Gastroesophageal sphincter (tissue), 4 donors: Measurements from ENCODE around the gene COL6A3. TPM values are rescaled to one million over a fixed set of nuclear protein-coding genes. Genes with fewer than 3 reads are reported as not detected.

ENCODE experiments used
- ATAC-seq: fragments of 150-250 bp; one replicate; pipeline ENCODE4 v1.9.1; 2016; ENCODE audit warnings: mild to moderate bottlenecking, moderate library complexity
- H3K27ac ChIP-seq, 4 donors: fragments of 200-600 bp; sonication (generic) in 3 of 4; 1 replicate in 3 of 4; 2 replicates in 1 of 4; pipeline ENCODE4 v1.5.1; 2016 to 2019
- H3K27me3 ChIP-seq: fragments of 200-600 bp; sonication (generic); one replicate; pipeline ENCODE4 v1.5.1; 2019
- H3K36me3 ChIP-seq, 2 donors: fragments of 200-600 bp; sonication (generic); one replicate each; pipeline ENCODE4 v1.5.1; 2019; ENCODE audit warnings: control low read depth in 1 of 2
- H3K4me1 ChIP-seq, 3 donors: fragments of 200-600 bp; sonication (generic); 1 replicate in 2 of 3; 2 replicates in 1 of 3; pipeline ENCODE4 v1.5.1; 2016 to 2019; ENCODE audit warnings: control low read depth in 2 of 3
- H3K4me3 ChIP-seq, 2 donors: fragments of 200-600 bp; sonication (generic); one replicate each; pipeline ENCODE4 v1.5.1; 2019; ENCODE audit warnings: mild to moderate bottlenecking in 1 of 2, moderate library complexity in 1 of 2
- H3K9me3 ChIP-seq, 3 donors: fragments of 200-600 bp; sonication (generic); one replicate each; pipeline ENCODE4 v1.5.1; 2017 to 2019; ENCODE audit warnings: control low read depth in 2 of 3
- EP300 ChIP-seq: sonication (generic); formaldehyde crosslinking; IDR thresholded peaks from one replicate; pipeline ENCODE4 v1.6.1; 2017; ENCODE audit warnings: antibody characterized with exemption, mild to moderate bottlenecking
- POLR2A ChIP-seq, 2 donors: fragments of 450-650 bp; IDR thresholded peaks; one replicate each; pipeline ENCODE4 v1.6.1; 2017; ENCODE audit warnings: antibody characterized with exemption in 2 of 2, mild to moderate bottlenecking in 2 of 2, moderate library complexity in 1 of 2
- POLR2AphosphoS5 ChIP-seq: sonication (generic); formaldehyde crosslinking; IDR thresholded peaks from one replicate; pipeline ENCODE4 v1.6.1; 2017; ENCODE audit warnings: antibody characterized with exemption
- WGBS, 2 donors: methylation state at CpG; one replicate each; pipeline ENCODE4 v1.1.5; 2018; ENCODE audit warnings: low coverage in 1 of 2; 5-methylcytosine and 5-hydroxymethylcytosine counted together
- total RNA-seq, 4 donors: library from RNA; depleted of rRNA; stranded (reverse); fragments of >200 nt; gene quantifications; one replicate each; pipeline ENCODE4 v1.1.0, GENCODE V29; 2016
- TF ChIP-seq, protein P1 (sequence below), 4 experiments: fragments of 200-600 bp in 2 of 4; fragments of 450-650 bp in 2 of 4; sonication (generic) in 1 of 4; IDR thresholded peaks; one replicate each; pipeline ENCODE4 v1.5.1; 2017 to 2019; ENCODE audit warnings: antibody characterized with exemption in 4 of 4, mild to moderate bottlenecking in 2 of 4, moderate library complexity in 2 of 4

The COL6A3 gene
- total RNA-seq, 4 donors from 2014 or later: 110 to 421 (median 310) TPM

GRCh38 chr2:237322564-237322963, 91.4 kb downstream of the COL6A3 start:
- Histone ChIP-seq H3K27ac (peak overlapping the region; percentile 81 to 94 (median 88)), H3K36me3 (no peaks in the 10 kb centered on the region), H3K4me3 (no peak overlapping the region), H3K9me3 (no peaks in the 10 kb centered on the region), H3K27me3 (no peaks in the 10 kb centered on the region), H3K4me1 (peaks cover 10 to 98% (median 24%) of the 10 kb centered on the region in 3 donors)
- no peak for ATAC-seq
- TF ChIP-seq POLR2A (IDR thresholded peaks at IDR 0.05): no peak
- TF ChIP-seq EP300: no peak
- TF ChIP-seq, protein P1, sequence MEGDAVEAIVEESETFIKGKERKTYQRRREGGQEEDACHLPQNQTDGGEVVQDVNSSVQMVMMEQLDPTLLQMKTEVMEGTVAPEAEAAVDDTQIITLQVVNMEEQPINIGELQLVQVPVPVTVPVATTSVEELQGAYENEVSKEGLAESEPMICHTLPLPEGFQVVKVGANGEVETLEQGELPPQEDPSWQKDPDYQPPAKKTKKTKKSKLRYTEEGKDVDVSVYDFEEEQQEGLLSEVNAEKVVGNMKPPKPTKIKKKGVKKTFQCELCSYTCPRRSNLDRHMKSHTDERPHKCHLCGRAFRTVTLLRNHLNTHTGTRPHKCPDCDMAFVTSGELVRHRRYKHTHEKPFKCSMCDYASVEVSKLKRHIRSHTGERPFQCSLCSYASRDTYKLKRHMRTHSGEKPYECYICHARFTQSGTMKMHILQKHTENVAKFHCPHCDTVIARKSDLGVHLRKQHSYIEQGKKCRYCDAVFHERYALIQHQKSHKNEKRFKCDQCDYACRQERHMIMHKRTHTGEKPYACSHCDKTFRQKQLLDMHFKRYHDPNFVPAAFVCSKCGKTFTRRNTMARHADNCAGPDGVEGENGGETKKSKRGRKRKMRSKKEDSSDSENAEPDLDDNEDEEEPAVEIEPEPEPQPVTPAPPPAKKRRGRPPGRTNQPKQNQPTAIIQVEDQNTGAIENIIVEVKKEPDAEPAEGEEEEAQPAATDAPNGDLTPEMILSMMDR (IDR thresholded peaks at IDR 0.05): peak in 2 of 4 experiments; percentile 12 to 29
- WGBS, 2 donors: 64 to 82% methylated on average over 2 to 3 of the region's 4 CpGs

- WGBS, 2 donors: 29 to 83% methylated on average over 1 to 7 of the region's 7 CpGs
- TF ChIP-seq, protein P1 (IDR thresholded peaks at IDR 0.05): no peak
- TF ChIP-seq POLR2A (IDR thresholded peaks at IDR 0.05) (no peak), EP300 (no peak), POLR2AphosphoS5 (no peak)
- peak overlapping the region; percentile 81 to 94 (median 88) for H3K27ac ChIP-seq
These were observed 92.2 kb downstream of the COL6A3 start for GRCh38 chr2:237321746-237322145.

GRCh38 chr2:237320801-237321560, 93.0 kb downstream of the COL6A3 start:
- Histone ChIP-seq H3K4me3 (no peak overlapping the region), H3K27ac (peak overlapping the region; percentile 81 to 94 (median 88)), H3K4me1 (peaks cover 15 to 98% (median 28%) of the 10 kb centered on the region in 3 donors), H3K27me3 (no peaks in the 10 kb centered on the region), H3K36me3 (no peaks in the 10 kb centered on the region), H3K9me3 (no peaks in the 10 kb centered on the region)
- TF ChIP-seq EP300 (no peak), POLR2A (IDR thresholded peaks at IDR 0.05) (no peak), POLR2AphosphoS5 (peak; percentile 22)
- TF ChIP-seq, protein P1 (IDR thresholded peaks at IDR 0.05): no peak
- 24 to 30% methylated on average over 3 to 11 of the region's 11 CpGs for WGBS, 2 donors
- ATAC-seq: peak; percentile 85

More at GRCh38 chr2:237321746-237322145, 92.2 kb downstream of the COL6A3 start:
- Histone ChIP-seq H3K27me3 (no peaks in the 10 kb centered on the region), H3K9me3 (no peaks in the 10 kb centered on the region), H3K4me3 (no peak overlapping the region), H3K36me3 (no peaks in the 10 kb centered on the region), H3K4me1 (peaks cover 7 to 98% (median 24%) of the 10 kb centered on the region in 3 donors)
- peak; percentile 5 for ATAC-seq

- H3K4me3 ChIP-seq: no peak overlapping the region
- H3K27me3 ChIP-seq: no peaks in the 10 kb centered on the region
- H3K4me1 ChIP-seq: peaks cover 16 to 98% (median 35%) of the 10 kb centered on the region in 3 donors
- H3K36me3 ChIP-seq: no peaks in the 10 kb centered on the region
- WGBS, 2 donors: 68 to 71% methylated on average over 4 of the region's 4 CpGs
- no peak for TF ChIP-seq EP300
- TF ChIP-seq, protein P1 (IDR thresholded peaks at IDR 0.05): no peak
- TF ChIP-seq POLR2A (IDR thresholded peaks at IDR 0.05): no peak
- TF ChIP-seq POLR2AphosphoS5: no peak
- ATAC-seq: no peak
- no peaks in the 10 kb centered on the region for H3K9me3 ChIP-seq
- peak overlapping the region in 3 of 4 donors; percentile 33 to 94 (median 92) for H3K27ac ChIP-seq
These were observed 94.1 kb downstream of the COL6A3 start for GRCh38 chr2:237319887-237320286.
